Measurements from ENCODE around the gene DGKQ.

GRCh38 chr4:1013225-1014073, 40.1 kb upstream of the DGKQ start:
- TF ChIP-seq, protein P1, sequence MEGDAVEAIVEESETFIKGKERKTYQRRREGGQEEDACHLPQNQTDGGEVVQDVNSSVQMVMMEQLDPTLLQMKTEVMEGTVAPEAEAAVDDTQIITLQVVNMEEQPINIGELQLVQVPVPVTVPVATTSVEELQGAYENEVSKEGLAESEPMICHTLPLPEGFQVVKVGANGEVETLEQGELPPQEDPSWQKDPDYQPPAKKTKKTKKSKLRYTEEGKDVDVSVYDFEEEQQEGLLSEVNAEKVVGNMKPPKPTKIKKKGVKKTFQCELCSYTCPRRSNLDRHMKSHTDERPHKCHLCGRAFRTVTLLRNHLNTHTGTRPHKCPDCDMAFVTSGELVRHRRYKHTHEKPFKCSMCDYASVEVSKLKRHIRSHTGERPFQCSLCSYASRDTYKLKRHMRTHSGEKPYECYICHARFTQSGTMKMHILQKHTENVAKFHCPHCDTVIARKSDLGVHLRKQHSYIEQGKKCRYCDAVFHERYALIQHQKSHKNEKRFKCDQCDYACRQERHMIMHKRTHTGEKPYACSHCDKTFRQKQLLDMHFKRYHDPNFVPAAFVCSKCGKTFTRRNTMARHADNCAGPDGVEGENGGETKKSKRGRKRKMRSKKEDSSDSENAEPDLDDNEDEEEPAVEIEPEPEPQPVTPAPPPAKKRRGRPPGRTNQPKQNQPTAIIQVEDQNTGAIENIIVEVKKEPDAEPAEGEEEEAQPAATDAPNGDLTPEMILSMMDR (conservative IDR thresholded peaks at IDR 0.05; ENCODE audit: low read depth, low read length): no peak
- no peak for TF ChIP-seq EZH2phosphoT487 (IDR thresholded peaks at IDR 0.05; ENCODE audit: borderline replicate concordance, low read length)
- TF ChIP-seq EZH2 (IDR thresholded peaks at IDR 0.05; ENCODE audit: low read length, unreplicated experiment): no peak

Data from PC-3 (cell line).